Choroid plexus epithelial cell (primary cell): ENCODE results near the gene RBM20.
A peak's percentile ranks its signal among the peaks of the same experiment; 100 is the strongest.

ENCODE experiments used
- DNase-seq: peaks from one replicate; pipeline ENCODE4 v3.0.0-alpha.2; 2010; ENCODE audit warnings: low read depth
- H3K4me3 ChIP-seq: 2 replicates; pipeline ENCODE4 v1.5.1; 2011; ENCODE audit warnings: low read depth, mild to moderate bottlenecking, control low read depth, low read length, moderate library complexity
- TF ChIP-seq, protein P1 (sequence below): conservative IDR thresholded peaks from 2 replicates; pipeline ENCODE4 v1.5.1; 2011; ENCODE audit warnings: low read depth, mild to moderate bottlenecking, control low read depth, inconsistent platforms, low read length, moderate library complexity

The RBM20 gene

DNA sequence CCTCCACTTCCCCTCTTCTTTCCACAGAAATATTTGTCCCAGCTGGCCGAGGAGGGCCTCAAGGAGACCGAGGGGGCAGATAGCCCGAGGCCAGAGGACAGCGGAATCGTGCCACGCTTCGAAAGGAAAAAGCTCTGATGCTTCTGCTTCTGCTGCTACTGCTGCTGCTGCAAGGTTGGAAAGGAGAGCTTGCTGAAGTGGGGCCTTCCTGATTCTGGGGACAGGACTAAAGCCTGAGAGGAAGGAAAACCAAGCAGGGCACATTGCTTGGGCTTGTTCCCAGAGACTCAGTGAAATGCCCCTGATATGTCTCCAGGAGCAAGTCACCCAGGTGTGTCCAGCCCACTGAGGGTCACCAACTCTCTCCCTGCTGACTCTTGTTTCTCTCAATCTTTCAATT lies 191.7 kb downstream of the RBM20 start:
- no peak for DNase-seq
- no peak overlapping the region for H3K4me3 ChIP-seq
- TF ChIP-seq, protein P1, sequence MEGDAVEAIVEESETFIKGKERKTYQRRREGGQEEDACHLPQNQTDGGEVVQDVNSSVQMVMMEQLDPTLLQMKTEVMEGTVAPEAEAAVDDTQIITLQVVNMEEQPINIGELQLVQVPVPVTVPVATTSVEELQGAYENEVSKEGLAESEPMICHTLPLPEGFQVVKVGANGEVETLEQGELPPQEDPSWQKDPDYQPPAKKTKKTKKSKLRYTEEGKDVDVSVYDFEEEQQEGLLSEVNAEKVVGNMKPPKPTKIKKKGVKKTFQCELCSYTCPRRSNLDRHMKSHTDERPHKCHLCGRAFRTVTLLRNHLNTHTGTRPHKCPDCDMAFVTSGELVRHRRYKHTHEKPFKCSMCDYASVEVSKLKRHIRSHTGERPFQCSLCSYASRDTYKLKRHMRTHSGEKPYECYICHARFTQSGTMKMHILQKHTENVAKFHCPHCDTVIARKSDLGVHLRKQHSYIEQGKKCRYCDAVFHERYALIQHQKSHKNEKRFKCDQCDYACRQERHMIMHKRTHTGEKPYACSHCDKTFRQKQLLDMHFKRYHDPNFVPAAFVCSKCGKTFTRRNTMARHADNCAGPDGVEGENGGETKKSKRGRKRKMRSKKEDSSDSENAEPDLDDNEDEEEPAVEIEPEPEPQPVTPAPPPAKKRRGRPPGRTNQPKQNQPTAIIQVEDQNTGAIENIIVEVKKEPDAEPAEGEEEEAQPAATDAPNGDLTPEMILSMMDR, result no peak

- no peak for DNase-seq
- TF ChIP-seq, protein P1, result no peak
These were observed 192.6 kb downstream of the RBM20 start for GRCh38 chr10:110836706-110837105.

DNA sequence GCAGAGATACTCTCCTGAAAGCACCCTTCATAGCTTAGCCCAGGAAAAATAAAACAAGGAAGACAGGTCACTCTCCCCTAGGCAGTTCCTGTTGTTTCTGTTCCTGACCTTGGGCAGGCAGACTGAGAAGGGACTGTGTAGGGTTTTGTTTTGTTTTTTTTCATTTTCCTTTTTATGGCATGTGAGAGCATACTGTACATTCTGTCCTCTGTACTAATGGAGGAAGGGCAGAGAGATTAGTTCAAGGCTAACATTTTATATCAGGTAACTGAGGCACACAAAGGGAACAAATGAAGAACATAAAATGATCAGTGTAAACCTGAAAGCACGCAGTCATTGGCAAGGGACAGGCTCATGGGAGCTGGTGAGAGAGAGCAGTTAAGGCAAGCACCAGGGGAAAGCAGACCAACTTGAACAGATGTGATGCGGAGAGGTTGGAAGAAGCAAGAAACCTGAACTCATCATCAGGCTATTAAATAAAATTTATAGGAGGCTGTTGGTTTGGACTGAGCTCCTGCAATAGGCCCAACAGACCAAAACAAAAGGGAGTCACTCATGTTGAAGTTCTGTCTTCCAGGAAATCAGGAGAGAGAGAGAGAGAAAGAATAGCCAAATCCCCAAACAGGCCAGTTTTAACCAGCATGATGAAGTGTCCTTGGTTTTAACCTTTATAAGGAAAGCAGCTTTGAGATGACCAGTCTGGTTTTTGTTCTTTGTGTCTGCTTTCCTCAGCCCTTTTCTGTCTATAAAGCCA lies 193.5 kb downstream of the RBM20 start:
- peak; percentile 53 for DNase-seq
- TF ChIP-seq, protein P1, result no peak
- no peak overlapping the region for H3K4me3 ChIP-seq

More at GRCh38 chr10:110836706-110837105, 192.6 kb downstream of the RBM20 start:
- H3K4me3 ChIP-seq, result no peak overlapping the region

DNA sequence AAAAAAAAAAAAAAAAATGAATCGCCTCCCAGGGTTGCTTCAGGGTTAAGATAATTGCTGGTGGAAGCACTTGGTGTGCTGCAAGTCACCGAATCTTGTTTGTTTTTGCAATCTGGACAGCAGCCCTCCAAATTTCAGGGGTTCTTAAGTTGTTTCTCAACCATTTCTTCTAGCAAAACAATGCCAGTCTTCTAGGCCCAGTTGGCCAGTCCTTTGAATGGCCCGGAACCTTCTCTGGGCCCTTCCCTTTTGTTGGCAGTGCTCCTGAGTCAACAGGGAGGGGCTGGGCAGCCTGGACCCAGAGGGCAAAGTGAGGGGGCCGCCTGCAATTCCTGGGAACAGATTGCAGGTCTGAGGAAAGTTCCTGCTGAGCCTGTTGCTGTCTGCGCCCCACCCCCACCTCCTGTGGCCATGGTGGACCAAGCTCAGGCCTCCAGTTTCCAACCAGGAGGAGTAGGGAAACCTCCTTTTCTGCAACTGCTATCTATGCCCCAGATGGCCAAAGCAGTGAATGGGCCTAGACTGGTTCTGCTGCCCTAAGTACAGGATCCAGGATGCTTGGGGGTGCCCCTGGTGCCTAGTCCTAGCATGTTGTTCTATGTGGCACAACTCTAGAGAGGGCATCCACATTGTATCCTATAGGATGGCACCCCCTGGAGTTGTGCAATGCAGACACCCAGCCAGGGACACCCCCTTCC lies 196.2 kb downstream of the RBM20 start:
- no peak overlapping the region for H3K4me3 ChIP-seq
- DNase-seq, result peak; percentile 68
- TF ChIP-seq, protein P1, result no peak

- H3K4me3 ChIP-seq, result no peak overlapping the region
- TF ChIP-seq, protein P1, result no peak
- DNase-seq, result no peak
These were observed 196.8 kb downstream of the RBM20 start for GRCh38 chr10:110840923-110841428.

GRCh38 chr10:110841767-110842267 lies 197.7 kb downstream of the RBM20 start:
- DNase-seq, result no peak
- H3K4me3 ChIP-seq, result no peak overlapping the region
- TF ChIP-seq, protein P1, result no peak
